ENCODE data around the gene TPRN. TPM values are rescaled to one million over a fixed set of nuclear protein-coding genes. Genes with fewer than 3 reads are reported as not detected.

TPRN gene
- polyA plus RNA-seq (2013, experiment 1 of 2), result 9.1 TPM
- 9.0 TPM for polyA plus RNA-seq (2013, experiment 2 of 2)

- H3K23ac ChIP-seq (ENCODE audit: low read length), result peak within 1 kb of the TSS; percentile 45
- no CpG with 5 or more reads among the region's 118 CpGs for WGBS (ENCODE audit: extremely low coverage, insufficient coverage, low lambda C conversion rate)
- H3K27ac ChIP-seq (ENCODE audit: low read depth, low read length), result peak within 1 kb of the TSS; percentile 68
- DNase-seq, result peak; percentile 99
- no peaks in the 10 kb centered on the region for H3K36me3 ChIP-seq (ENCODE audit: control insufficient read depth, insufficient read depth, low read length)
- H3K79me1 ChIP-seq (ENCODE audit: low read length), result peaks cover 24% of the 10 kb centered on the region
- H3K79me2 ChIP-seq (ENCODE audit: control insufficient read depth, insufficient read depth, low read length), result peaks cover 17% of the 10 kb centered on the region
- peak within 1 kb of the TSS; percentile 94 for H3K9ac ChIP-seq (ENCODE audit: low read length)
- H4K5ac ChIP-seq (ENCODE audit: low read length), result no peak within 1 kb of the TSS
- peak within 1 kb of the TSS; percentile 23 for H2BK5ac ChIP-seq (ENCODE audit: low read length)
- peak within 1 kb of the TSS; percentile 76 for H3K4ac ChIP-seq (ENCODE audit: low read depth, low read length)
- peak within 1 kb of the TSS; percentile 87 for H4K8ac ChIP-seq (ENCODE audit: low read depth, low read length)
- no peak within 1 kb of the TSS for H2BK120ac ChIP-seq (ENCODE audit: low read depth, low read length)
- peak within 1 kb of the TSS; percentile 98 for H3K56ac ChIP-seq (ENCODE audit: low read length)
- H3K18ac ChIP-seq (ENCODE audit: low read length), result peak within 1 kb of the TSS; percentile 64
- peak within 1 kb of the TSS; percentile 81 for H3K4me2 ChIP-seq (ENCODE audit: low read length)
- peaks cover 4% of the 10 kb centered on the region for H3K4me1 ChIP-seq (ENCODE audit: control insufficient read depth, low read depth, low read length)
- H2BK15ac ChIP-seq (replicated peaks; ENCODE audit: low read depth), result no peak within 1 kb of the TSS
- peak within 1 kb of the TSS; percentile 58 for H3K4me3 ChIP-seq (ENCODE audit: low read length)
- H3K27me3 ChIP-seq (ENCODE audit: insufficient read depth, low read length, poor library complexity), result no peaks in the 10 kb centered on the region
- no peak within 1 kb of the TSS for H2AK5ac ChIP-seq (ENCODE audit: low read length)
Observed at GRCh38 chr9:137200311-137201204, at the start of gene TPRN. Gene TPRN (minus strand): TSS chr9:137200741. CDS start chr9:137200711, 30 bp downstream.

- H3K36me3 ChIP-seq (ENCODE audit: control insufficient read depth, insufficient read depth, low read length), result no peaks in the 10 kb centered on the region
- H3K4me2 ChIP-seq (ENCODE audit: low read length), result no peak overlapping the region
- WGBS (ENCODE audit: extremely low coverage, insufficient coverage, low lambda C conversion rate), result no CpG with 5 or more reads among the region's 6 CpGs
Observed at GRCh38 chr9:137247916-137248175, 47.3 kb upstream of the TPRN start.

GRCh38 chr9:137247135-137247915 is 46.8 kb upstream of the TPRN start:
- H3K27ac ChIP-seq (ENCODE audit: low read depth, low read length), result no peak overlapping the region
- H4K5ac ChIP-seq (ENCODE audit: low read length), result no peak overlapping the region
- H3K27me3 ChIP-seq (ENCODE audit: insufficient read depth, low read length, poor library complexity), result no peaks in the 10 kb centered on the region
- H3K4me2 ChIP-seq (ENCODE audit: low read length), result no peak overlapping the region
- WGBS (ENCODE audit: extremely low coverage, insufficient coverage, low lambda C conversion rate), result no CpG with 5 or more reads among the region's 20 CpGs
- H3K23ac ChIP-seq (ENCODE audit: low read length), result no peak overlapping the region
- H3K9ac ChIP-seq (ENCODE audit: low read length), result no peak overlapping the region
- H2BK120ac ChIP-seq (ENCODE audit: low read depth, low read length), result no peak overlapping the region
- H3K79me1 ChIP-seq (ENCODE audit: low read length), result peaks cover 3% of the 10 kb centered on the region
- H2BK15ac ChIP-seq (replicated peaks; ENCODE audit: low read depth), result no peak overlapping the region
- no peak overlapping the region for H2AK5ac ChIP-seq (ENCODE audit: low read length)
- no peak overlapping the region for H3K4ac ChIP-seq (ENCODE audit: low read depth, low read length)
- H3K79me2 ChIP-seq (ENCODE audit: control insufficient read depth, insufficient read depth, low read length), result peaks cover 7% of the 10 kb centered on the region
- H3K36me3 ChIP-seq (ENCODE audit: control insufficient read depth, insufficient read depth, low read length), result peaks cover 4% of the 10 kb centered on the region
- H3K4me3 ChIP-seq (ENCODE audit: low read length), result no peak overlapping the region
- DNase-seq, result no peak
- no peak overlapping the region for H3K18ac ChIP-seq (ENCODE audit: low read length)
- peak overlapping the region; percentile 39 for H3K56ac ChIP-seq (ENCODE audit: low read length)
- H4K8ac ChIP-seq (ENCODE audit: low read depth, low read length), result no peak overlapping the region
- peaks cover 21% of the 10 kb centered on the region for H3K4me1 ChIP-seq (ENCODE audit: control insufficient read depth, low read depth, low read length)
- no peak overlapping the region for H2BK5ac ChIP-seq (ENCODE audit: low read length)

More at GRCh38 chr9:137247916-137248175, 47.3 kb upstream of the TPRN start:
- H2BK120ac ChIP-seq (ENCODE audit: low read depth, low read length), result no peak overlapping the region
- no peaks in the 10 kb centered on the region for H3K79me1 ChIP-seq (ENCODE audit: low read length)
- no peak overlapping the region for H3K4me3 ChIP-seq (ENCODE audit: low read length)
- H3K79me2 ChIP-seq (ENCODE audit: control insufficient read depth, insufficient read depth, low read length), result peaks cover 2% of the 10 kb centered on the region
- no peak overlapping the region for H3K4ac ChIP-seq (ENCODE audit: low read depth, low read length)
- no peak overlapping the region for H3K27ac ChIP-seq (ENCODE audit: low read depth, low read length)
- H4K8ac ChIP-seq (ENCODE audit: low read depth, low read length), result no peak overlapping the region
- no peak for DNase-seq
- no peak overlapping the region for H2BK5ac ChIP-seq (ENCODE audit: low read length)
- no peak overlapping the region for H3K23ac ChIP-seq (ENCODE audit: low read length)
- H3K27me3 ChIP-seq (ENCODE audit: insufficient read depth, low read length, poor library complexity), result no peaks in the 10 kb centered on the region
- peak overlapping the region; percentile 11 for H3K56ac ChIP-seq (ENCODE audit: low read length)
- no peak overlapping the region for H4K5ac ChIP-seq (ENCODE audit: low read length)
- H3K18ac ChIP-seq (ENCODE audit: low read length), result no peak overlapping the region
- no peak overlapping the region for H3K9ac ChIP-seq (ENCODE audit: low read length)
- no peak overlapping the region for H2BK15ac ChIP-seq (replicated peaks; ENCODE audit: low read depth)
- H3K4me1 ChIP-seq (ENCODE audit: control insufficient read depth, low read depth, low read length), result peaks cover 21% of the 10 kb centered on the region
- no peak overlapping the region for H2AK5ac ChIP-seq (ENCODE audit: low read length)

GRCh38 chr9:137245450-137246421 is 45.2 kb upstream of the TPRN start:
- Histone ChIP-seq H3K18ac (ENCODE audit: low read length) (no peak overlapping the region), H4K8ac (ENCODE audit: low read depth, low read length) (no peak overlapping the region), H2BK5ac (ENCODE audit: low read length) (no peak overlapping the region), H2BK120ac (ENCODE audit: low read depth, low read length) (no peak overlapping the region), H4K5ac (ENCODE audit: low read length) (no peak overlapping the region), H3K36me3 (ENCODE audit: control insufficient read depth, insufficient read depth, low read length) (peaks cover 6% of the 10 kb centered on the region), H3K56ac (ENCODE audit: low read length) (no peak overlapping the region), H3K23ac (ENCODE audit: low read length) (no peak overlapping the region), H2AK5ac (ENCODE audit: low read length) (no peak overlapping the region), H3K27me3 (ENCODE audit: insufficient read depth, low read length, poor library complexity) (no peaks in the 10 kb centered on the region), H3K9ac (ENCODE audit: low read length) (no peak overlapping the region), H3K79me1 (ENCODE audit: low read length) (peaks cover 3% of the 10 kb centered on the region), H2BK15ac (replicated peaks; ENCODE audit: low read depth) (no peak overlapping the region), H3K27ac (ENCODE audit: low read depth, low read length) (no peak overlapping the region), H3K4me3 (ENCODE audit: low read length) (no peak overlapping the region), H3K4me2 (ENCODE audit: low read length) (no peak overlapping the region), H3K4ac (ENCODE audit: low read depth, low read length) (no peak overlapping the region), H3K79me2 (ENCODE audit: control insufficient read depth, insufficient read depth, low read length) (peaks cover 16% of the 10 kb centered on the region), H3K4me1 (ENCODE audit: control insufficient read depth, low read depth, low read length) (peaks cover 19% of the 10 kb centered on the region)
- no peak for DNase-seq
- no CpG with 5 or more reads among the region's 25 CpGs for WGBS (ENCODE audit: extremely low coverage, insufficient coverage, low lambda C conversion rate)

Measured in mesendoderm (in vitro differentiated cells).